NCI-H2227 (cell line): ENCODE results near the gene GRM2.
A peak's percentile ranks its signal among the peaks of the same experiment; 100 is the strongest.

Experiments
- DNase-seq: peaks from one replicate; lab custom pipeline; 2025; ENCODE audit not compliant: unreplicated experiment; lab: John Stamatoyannopoulos, UW

GRM2 gene

GRCh38 chr3:51680196-51680595, 26.7 kb upstream of the GRM2 start:
- no peak for DNase-seq

- no peak for DNase-seq
These were observed 26.1 kb upstream of the GRM2 start for GRCh38 chr3:51680663-51681230.

DNA sequence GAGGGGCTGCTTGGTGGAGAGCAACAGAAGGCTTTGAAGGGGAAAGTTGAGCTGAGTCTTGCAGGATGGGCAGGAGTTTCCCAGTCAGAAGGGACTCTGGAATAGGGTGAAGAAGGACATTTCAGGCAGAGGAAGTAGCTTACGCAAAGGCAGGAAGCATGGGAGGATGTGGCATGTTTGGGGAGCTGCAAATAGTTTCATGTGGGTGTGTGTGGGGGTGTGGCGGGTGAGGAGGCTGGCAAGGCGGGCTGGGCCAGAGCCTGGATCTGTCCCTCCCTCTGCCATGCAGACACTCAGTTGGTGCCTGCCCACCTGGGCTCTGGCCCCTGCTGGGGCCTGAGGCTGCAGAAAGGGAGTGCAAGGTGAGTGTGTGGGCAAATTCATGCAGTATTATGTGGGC, 25.4 kb upstream of the GRM2 start:
- no peak for DNase-seq

DNA sequence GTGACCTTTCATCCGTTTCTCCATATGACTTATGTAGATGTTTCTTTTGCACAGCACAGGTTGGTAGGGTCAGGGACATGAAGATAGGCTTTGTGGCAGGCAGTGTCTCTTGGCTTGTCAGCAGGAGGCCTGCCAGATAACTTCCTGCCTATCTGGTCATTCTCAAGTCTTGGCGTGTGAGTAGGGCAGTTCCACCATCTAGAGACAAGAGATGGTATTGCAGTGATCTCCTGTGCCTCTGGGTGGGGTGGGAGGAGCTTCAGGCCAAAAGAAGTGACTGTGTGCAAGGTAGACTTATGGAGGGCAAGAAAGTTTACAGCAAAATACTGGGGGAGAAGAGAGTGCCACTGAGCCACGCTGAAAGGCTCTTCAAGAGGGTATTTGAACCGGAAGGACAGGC, 24.8 kb upstream of the GRM2 start:
- DNase-seq, result peak; percentile 77

DNA sequence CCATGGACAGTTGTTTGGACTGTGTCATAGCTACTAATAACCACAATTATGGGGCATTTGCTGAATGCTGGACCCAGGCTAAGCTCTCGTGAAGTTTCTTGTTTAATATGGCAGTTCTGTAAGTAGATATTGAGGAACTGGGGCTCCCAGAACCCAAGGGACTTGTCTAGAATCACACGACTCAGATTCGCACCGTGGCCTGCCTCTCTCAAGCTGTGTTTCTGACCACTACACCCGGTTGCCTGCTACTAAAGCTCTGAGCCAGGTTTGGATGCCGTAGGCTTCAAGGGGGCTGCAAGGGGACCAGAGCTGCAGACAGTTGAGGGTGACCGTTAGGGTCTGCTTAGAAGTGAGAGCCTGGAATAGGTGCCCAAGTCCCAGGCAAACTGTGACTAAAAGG, 24.3 kb upstream of the GRM2 start:
- no peak for DNase-seq

GRCh38 chr3:51683566-51683965, 23.3 kb upstream of the GRM2 start:
- no peak for DNase-seq

GRCh38 chr3:51684971-51685751, 21.7 kb upstream of the GRM2 start:
- no peak for DNase-seq

DNA sequence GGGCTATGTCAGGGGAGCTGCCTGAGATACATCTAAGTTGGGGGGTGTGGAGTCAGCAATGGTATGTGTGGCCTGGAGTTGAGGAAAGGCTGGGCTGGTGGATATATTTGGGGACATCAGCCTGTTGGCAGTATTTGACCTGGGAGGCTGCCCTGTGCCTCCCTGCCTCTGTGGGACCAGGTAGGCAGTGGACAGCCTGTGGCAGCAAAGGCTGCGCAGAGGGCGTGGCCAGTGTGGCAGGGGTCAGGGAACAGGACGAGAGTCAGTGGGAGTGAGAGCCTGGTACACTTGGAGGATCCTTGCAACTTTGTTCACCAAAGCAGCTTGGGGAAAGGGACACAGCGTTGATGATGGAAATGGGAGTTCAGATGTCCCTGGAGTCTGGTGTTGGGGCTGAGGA, 20.8 kb upstream of the GRM2 start:
- DNase-seq, result no peak

GRCh38 chr3:51686512-51687215, 20.2 kb upstream of the GRM2 start:
- DNase-seq, result no peak

GRCh38 chr3:51687431-51688205, 19.2 kb upstream of the GRM2 start:
- DNase-seq, result no peak

GRCh38 chr3:51688206-51688600, 18.7 kb upstream of the GRM2 start:
- DNase-seq, result no peak

DNA sequence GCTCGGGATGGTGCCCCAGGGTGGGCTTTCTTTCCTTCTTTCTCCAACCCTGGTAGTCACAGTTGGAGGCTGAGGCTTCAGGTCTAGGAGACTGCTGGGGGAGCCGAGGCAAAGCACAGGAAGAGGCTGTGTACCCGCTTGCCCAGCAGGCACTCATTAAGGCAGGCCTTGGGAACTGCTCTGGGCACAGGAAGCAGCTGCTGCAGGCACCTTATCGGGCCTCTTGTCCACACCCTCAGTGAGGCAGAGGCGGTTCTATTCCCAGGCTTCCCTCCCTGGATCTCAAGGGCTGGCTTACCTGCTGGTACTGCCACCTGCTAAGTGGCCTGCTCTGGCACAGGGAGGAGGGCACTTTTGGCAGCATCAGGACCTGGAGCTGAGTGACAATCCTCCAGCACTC, 15.8 kb upstream of the GRM2 start:
- no peak for DNase-seq

GRCh38 chr3:51691949-51692348, 14.9 kb upstream of the GRM2 start:
- no peak for DNase-seq

DNA sequence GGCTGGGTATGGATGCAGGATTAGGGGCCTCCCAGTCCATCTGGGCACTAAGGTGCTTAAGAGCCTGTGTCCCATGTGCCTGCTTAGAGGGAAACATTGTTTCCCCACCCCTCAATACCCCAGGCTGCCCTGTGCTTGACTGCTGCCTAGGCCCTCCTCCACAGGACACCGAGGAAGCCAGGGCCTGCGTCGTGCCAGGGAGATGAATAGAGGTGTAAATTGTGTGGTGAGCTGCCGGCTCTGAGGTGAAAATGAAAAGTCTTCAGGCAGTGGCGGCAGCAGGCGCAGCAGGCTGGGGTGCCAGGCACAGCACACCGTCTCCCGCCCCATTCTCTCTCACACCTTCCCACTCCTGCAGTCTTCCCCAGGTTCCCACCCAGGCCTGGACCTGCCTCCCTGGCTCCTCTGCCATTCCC, 13.9 kb upstream of the GRM2 start:
- DNase-seq, result no peak

DNA sequence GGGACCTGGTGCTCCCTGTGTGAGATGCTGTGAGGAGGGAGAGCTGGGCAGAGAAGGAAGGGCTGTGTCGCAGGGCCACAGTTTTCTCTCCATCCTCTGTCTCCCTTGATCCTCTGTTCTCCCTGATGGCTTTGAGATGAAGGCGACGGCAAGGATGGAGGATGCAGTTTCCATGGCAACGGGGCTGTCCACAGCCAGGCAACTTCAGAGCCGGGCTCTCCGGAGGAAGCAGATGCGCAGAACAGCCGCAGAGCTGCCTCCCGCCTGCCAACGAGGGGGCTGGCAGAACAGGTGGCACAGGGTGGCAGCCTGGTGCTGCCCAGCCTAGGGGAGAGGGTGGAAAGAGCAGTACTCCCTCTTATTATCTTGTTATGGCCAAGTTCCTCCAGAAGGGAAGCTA, 9.9 kb upstream of the GRM2 start:
- peak; percentile 44 for DNase-seq

- peak; percentile 32 for DNase-seq
These were observed 8.7 kb upstream of the GRM2 start for GRCh38 chr3:51698209-51698608.

GRCh38 chr3:51700403-51700802, 6.5 kb upstream of the GRM2 start:
- DNase-seq, result no peak

GRCh38 chr3:51702156-51702555, 4.7 kb upstream of the GRM2 start:
- no peak for DNase-seq

GRCh38 chr3:51703068-51703760, 3.7 kb upstream of the GRM2 start:
- peak; percentile 45 for DNase-seq

DNA sequence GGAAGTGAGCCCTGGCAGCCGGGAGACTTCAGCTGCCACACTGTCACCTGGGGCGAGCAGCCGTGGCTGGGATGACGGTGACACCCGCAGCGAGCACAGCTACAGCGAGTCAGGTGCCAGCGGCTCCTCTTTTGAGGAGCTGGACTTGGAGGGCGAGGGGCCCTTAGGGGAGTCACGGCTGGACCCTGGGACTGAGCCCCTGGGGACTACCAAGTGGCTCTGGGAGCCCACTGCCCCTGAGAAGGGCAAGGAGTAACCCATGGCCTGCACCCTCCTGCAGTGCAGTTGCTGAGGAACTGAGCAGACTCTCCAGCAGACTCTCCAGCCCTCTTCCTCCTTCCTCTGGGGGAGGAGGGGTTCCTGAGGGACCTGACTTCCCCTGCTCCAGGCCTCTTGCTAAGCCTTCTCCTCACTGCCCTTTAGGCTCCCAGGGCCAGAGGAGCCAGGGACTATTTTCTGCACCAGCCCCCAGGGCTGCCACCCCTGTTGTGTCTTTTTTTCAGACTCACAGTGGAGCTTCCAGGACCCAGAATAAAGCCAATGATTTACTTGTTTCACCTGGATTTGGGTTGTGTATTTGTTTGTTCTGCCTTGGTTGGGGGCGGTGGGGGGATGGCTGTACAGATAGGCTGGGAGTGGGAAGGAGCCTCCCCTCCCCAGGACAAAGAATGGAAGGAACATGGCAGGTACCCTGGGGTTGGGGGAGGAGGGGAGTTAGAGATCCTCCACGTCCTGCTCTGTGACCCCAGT, 2.9 kb upstream of the GRM2 start:
- DNase-seq, result no peak
